Activated CD4-positive, alpha-beta T cell treated with anti-CD3 and anti-CD28 coated beads, Interleukin-2, amount 10 ng/mL, durations not matched to agents 24 days and 14 days (primary cell): ENCODE measurements around the gene DUS1L. TPM values are rescaled to one million over a fixed set of nuclear protein-coding genes. Genes with fewer than 3 reads are reported as not detected.
A peak's percentile ranks its signal among the peaks of the same experiment; 100 is the strongest.

Experiments used
- DNase-seq: peaks from one replicate; pipeline ENCODE4 v3.0.0; 2022
- H3K27ac Mint-ChIP-seq: one replicate; pipeline ENCODE4 v1.8.0; 2022; ENCODE audit warnings: mild to moderate bottlenecking, mixed read lengths
- H3K27me3 Mint-ChIP-seq: one replicate; pipeline ENCODE4 v1.8.0; 2022; ENCODE audit warnings: mixed read lengths
- H3K36me3 Mint-ChIP-seq: one replicate; pipeline ENCODE4 v1.8.0; 2022; ENCODE audit warnings: low read depth, mild to moderate bottlenecking, mixed read lengths
- H3K4me1 Mint-ChIP-seq: one replicate; pipeline ENCODE4 v1.8.0; 2021; ENCODE audit warnings: mixed read lengths
- H3K4me3 Mint-ChIP-seq: one replicate; pipeline ENCODE4 v1.8.0; 2022; ENCODE audit warnings: mild to moderate bottlenecking, moderate library complexity, mixed read lengths
- H3K9me3 Mint-ChIP-seq: one replicate; pipeline ENCODE4 v1.8.0; 2021; ENCODE audit warnings: mixed read lengths
- intact Hi-C: fragments of 100-400 bp; cut with micrococcal nuclease; formaldehyde crosslinking; loops from one replicate; pipeline ENCODE4 v1.15.1; 2023
- total RNA-seq: library from RNA; stranded (reverse); gene quantifications from 2 replicates; pipeline ENCODE4 v1.2.3, GENCODE V29; 2022

The DUS1L gene
- total RNA-seq, 1 donor from 2014 or later: 230 TPM

DNA sequence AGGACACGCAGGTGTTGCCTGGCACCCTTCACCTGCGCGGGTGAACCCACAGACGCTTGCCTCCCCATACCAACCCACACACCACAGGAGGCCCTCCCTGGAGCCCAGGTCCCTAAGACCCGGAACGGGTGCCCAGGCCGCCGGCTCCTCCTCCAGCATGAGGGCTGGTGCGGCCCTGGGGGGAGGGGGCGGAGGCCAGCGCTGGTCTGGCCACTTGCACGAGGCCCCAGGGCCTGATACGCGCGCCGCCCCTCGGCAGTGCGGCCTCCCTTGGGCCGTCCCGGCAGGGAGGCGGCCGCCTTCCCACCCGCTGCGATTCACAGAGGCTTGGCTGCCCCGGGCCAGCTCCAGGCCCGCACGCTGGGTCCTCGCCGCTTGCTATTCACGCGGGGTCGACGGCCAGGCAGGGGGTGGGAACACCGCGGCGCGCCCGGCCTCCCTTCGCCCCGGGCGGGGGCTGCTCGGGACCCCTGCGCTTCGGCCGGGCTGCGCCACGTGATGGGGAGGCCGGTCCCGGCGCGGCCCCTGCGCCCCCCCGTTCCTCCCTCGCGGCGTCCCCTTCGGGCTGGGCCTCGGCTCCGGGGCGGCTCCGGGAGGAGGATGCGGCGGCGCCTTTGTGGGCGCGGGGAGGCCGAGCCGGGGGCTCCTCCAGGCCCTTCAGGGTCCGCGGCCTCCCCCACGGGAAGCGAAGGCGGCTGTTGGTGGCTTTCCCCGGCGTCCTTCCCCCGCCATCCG, 31.7 kb upstream of the DUS1L start:
- DNase-seq: peak; percentile 81
- peak overlapping the region; percentile 80 for H3K4me3 Mint-ChIP-seq
- intact Hi-C loops: loop anchor here (5.0 kb wide), 1 partner anchor 105 kb away; no protein-coding TSS in a partner anchor
- H3K27ac Mint-ChIP-seq: peak overlapping the region; percentile 69
- no peaks in the 10 kb centered on the region for H3K9me3 Mint-ChIP-seq
- H3K36me3 Mint-ChIP-seq: peaks cover 16% of the 10 kb centered on the region
- H3K27me3 Mint-ChIP-seq: no peaks in the 10 kb centered on the region
- H3K4me1 Mint-ChIP-seq: peaks cover 12% of the 10 kb centered on the region

DNA sequence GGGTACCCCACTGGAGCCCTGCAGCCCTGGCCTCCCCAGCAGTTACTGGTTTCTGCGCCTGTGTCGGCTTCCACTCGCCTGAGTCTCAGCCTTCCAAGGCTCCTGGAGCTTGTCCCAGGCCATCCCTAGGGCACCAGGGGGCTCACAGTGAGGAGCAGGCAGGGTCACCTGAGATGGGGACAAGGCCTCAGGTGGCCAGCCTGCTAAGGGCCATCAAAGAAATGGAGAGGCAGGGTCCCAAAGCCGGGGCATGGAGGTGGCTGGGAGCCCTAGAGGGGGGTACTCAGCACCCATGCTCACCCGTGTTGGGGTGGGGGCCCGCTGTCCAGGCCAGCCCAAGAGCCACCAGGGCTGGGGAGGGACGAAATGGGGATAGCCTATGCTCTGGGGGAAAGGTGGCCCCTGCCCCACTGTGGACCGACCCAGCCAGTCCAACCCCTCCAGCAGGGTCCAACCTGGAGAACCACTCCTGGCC, 31.1 kb upstream of the DUS1L start:
- peak overlapping the region; percentile 80 for H3K4me3 Mint-ChIP-seq
- H3K36me3 Mint-ChIP-seq: peaks cover 19% of the 10 kb centered on the region
- intact Hi-C loops: loop anchor here (5.0 kb wide), 1 partner anchor 106 kb away; no protein-coding TSS in a partner anchor
- peak overlapping the region; percentile 69 for H3K27ac Mint-ChIP-seq
- H3K9me3 Mint-ChIP-seq: no peaks in the 10 kb centered on the region
- DNase-seq: peak; percentile 66
- H3K27me3 Mint-ChIP-seq: no peaks in the 10 kb centered on the region
- H3K4me1 Mint-ChIP-seq: peaks cover 12% of the 10 kb centered on the region

DNA sequence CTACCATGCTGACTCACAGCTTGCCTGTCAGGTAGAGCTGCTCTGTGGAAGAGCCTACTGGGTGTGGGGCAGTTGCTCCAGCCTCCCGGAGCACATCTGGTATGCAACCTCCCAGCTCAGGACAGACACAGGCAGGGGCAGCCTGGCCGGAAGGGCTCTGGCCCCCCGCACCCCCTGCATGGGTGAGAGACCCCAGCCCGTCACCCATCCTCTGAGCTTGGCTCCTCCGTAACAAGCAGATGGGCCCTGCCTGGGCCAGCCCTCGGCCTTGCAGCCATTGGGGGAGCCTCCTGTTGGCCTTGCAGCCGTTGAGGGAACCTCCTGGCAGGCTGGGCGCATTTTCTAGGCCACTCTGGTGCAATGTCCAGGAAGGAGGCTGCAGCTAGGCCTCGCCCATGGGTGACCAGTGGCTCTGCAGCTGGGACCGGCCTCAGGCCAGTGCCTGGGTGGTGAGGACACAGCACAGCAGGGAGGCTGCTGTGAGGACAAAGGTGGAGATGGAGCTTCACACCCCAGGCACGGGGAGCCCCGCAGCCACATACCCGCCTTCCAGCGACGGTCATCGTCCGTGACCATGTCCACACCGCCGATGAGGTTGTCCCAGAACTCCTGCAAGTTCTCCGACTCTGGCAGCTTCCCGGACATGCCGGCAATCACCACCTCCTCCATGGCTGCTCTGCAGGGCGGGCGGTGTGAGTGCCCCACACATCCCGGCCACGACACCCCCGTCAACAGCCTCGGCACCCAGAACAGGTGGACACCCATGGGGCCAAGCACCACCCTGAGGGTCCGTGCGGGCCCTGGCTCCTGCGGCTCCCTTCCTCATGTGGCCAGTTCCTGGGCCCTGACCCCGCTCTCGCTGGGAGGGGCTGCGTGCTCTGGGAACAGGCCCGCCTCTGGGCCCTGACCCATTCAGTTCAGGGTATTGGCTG, 30.4 kb upstream of the DUS1L start:
- intact Hi-C loops: loop anchor here (5.0 kb wide), 1 partner anchor 106 kb away; no protein-coding TSS in a partner anchor
- DNase-seq: no peak
- H3K9me3 Mint-ChIP-seq: no peaks in the 10 kb centered on the region
- H3K27me3 Mint-ChIP-seq: no peaks in the 10 kb centered on the region
- H3K36me3 Mint-ChIP-seq: peaks cover 22% of the 10 kb centered on the region
- peaks cover 12% of the 10 kb centered on the region for H3K4me1 Mint-ChIP-seq
- H3K27ac Mint-ChIP-seq: peak overlapping the region; percentile 69
- peak overlapping the region; percentile 80 for H3K4me3 Mint-ChIP-seq

DNA sequence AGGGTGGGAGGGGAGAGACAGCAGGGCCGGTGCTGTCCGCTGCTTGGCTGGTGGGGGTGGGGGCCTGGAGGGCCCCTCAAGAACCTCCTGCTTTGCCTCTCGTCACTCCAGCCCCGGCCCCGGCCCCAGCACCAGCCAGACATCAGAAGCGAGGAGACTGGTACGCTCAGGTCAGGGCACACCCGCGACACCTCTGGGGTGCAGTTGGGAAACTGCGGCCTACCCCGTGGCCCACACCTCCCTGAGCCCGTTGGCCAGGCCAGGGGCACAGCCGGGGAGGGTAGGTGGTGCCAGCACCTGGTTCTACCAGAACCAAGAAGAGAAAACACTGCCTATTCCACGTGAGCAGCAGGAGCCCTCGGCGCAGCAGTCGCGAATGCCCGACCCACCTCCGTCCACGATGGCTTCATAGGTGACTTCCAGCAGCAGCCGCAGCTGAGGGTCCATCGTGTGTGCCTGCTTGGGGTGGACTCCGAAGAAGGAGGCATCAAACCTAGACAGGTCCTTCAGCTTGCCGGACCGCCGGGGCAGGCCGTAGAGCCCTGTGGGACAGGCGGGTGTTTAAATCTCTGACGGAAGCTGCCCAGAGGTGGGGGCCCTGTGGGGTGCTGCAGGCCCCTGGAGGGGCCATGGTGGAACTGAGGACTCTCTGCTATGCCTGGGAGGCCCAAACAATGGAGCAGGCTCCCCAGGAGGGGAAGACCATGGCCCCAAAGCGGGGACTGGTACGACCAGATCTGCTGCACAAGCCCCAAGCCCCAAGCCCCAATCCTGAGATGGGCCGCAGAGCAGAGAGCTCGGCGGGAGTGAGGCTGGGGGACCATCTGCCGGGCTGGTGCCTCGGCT, 29.6 kb upstream of the DUS1L start:
- no peak for DNase-seq
- H3K27ac Mint-ChIP-seq: no peak overlapping the region
- H3K4me1 Mint-ChIP-seq: peaks cover 10% of the 10 kb centered on the region
- H3K9me3 Mint-ChIP-seq: no peaks in the 10 kb centered on the region
- peaks cover 26% of the 10 kb centered on the region for H3K36me3 Mint-ChIP-seq
- H3K4me3 Mint-ChIP-seq: peak overlapping the region; percentile 80
- H3K27me3 Mint-ChIP-seq: no peaks in the 10 kb centered on the region
- intact Hi-C loops: loop anchor here (5.0 kb wide), 1 partner anchor 107 kb away; no protein-coding TSS in a partner anchor

DNA sequence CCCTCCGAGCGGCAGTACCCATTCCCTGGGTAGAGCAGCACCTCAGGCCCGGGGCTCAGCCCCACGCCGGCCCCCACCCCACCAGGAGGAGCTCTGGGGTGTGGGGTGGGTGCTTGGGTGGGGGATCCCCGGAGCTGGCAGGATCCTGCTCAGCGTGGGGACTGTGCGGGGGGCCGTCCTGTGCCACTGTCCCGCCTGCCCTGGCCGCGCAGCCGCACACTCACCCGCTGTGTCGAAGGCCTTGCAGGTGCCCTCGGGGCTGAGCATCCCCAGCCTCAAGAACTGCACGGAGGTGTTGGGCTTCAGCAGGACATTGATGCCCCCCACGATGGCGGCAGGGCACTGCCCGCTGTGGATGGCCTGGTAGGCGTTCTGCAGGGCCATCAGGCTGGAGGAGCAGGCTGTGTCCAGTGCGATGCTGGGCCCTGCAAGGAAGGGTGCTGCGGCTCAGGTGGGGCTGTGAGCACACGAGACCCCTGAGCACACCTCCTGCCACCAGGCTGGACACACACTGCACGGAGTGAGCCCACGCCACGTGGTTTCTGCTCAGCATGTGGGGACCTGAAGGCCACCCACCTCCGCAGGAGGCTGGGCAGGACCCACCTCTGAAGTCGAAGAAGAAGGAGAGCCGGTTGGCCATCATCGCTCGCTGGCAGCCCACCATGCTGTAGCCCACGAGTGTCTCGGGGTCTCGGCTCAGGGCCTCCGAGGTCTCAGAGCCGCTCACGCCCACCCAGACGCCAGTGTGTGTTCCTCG, 27.6 kb upstream of the DUS1L start:
- H3K4me3 Mint-ChIP-seq: no peak overlapping the region

DNA sequence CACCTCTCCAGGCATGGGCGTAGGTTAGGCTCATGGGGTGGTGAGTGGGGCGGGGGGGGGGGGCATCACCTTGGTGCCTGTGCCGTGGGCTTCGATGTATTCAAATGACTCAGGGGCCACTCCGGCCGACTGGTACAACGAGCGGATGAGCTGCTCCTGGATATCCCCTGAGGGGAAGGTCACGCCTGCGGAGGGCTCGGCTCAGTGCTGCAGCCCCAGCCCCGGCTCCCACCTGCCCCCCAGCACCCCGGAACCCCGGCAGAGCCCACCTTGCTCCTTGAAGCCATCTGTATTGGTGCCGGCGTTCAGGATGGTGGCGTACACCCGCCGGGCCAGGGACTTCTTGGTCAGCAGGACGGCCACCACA, 27.0 kb upstream of the DUS1L start:
- peaks cover 33% of the 10 kb centered on the region for H3K36me3 Mint-ChIP-seq
- no peaks in the 10 kb centered on the region for H3K27me3 Mint-ChIP-seq
- H3K4me1 Mint-ChIP-seq: peaks cover 5% of the 10 kb centered on the region
- no peak overlapping the region for H3K27ac Mint-ChIP-seq
- no peak for DNase-seq
- no peak overlapping the region for H3K4me3 Mint-ChIP-seq
- H3K9me3 Mint-ChIP-seq: no peaks in the 10 kb centered on the region
- intact Hi-C loops: no loop called here

More for the DNA sequence above, 27.6 kb upstream of the DUS1L start:
- DNase-seq: no peak
- Mint-ChIP-seq H3K9me3 (no peaks in the 10 kb centered on the region), H3K27me3 (no peaks in the 10 kb centered on the region), H3K4me1 (peaks cover 5% of the 10 kb centered on the region), H3K36me3 (peaks cover 30% of the 10 kb centered on the region), H3K27ac (no peak overlapping the region)
- intact Hi-C loops: no loop called here

DNA sequence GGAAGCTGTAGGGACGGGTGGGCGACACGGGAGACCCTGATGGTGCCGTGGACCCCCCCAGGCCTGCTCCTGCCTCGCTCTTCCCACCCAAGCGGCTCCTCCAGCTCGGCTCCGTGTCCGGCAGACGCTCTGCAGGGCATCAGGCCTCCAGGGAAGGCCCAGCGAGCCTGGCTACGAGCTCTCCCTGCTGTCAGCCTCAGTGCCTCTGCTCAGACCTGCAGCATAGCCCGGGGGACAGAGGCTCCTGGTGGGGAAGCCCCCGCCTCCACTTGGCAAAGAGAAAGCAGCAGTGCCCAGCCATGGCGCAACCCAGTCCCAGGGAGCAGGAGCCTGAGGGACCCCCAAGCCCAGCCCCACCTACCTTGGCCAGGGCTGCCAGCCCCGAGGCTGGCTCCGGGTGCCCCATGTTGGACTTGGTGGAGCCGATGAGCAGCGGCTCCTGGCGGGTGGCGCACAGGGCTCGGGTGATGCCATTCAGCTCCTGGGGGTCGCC, 26.5 kb upstream of the DUS1L start:
- H3K9me3 Mint-ChIP-seq: no peaks in the 10 kb centered on the region
- no peak for DNase-seq
- no peaks in the 10 kb centered on the region for H3K27me3 Mint-ChIP-seq
- H3K4me3 Mint-ChIP-seq: no peak overlapping the region
- H3K4me1 Mint-ChIP-seq: peaks cover 5% of the 10 kb centered on the region
- intact Hi-C loops: no loop called here
- H3K27ac Mint-ChIP-seq: no peak overlapping the region
- H3K36me3 Mint-ChIP-seq: peaks cover 34% of the 10 kb centered on the region

DNA sequence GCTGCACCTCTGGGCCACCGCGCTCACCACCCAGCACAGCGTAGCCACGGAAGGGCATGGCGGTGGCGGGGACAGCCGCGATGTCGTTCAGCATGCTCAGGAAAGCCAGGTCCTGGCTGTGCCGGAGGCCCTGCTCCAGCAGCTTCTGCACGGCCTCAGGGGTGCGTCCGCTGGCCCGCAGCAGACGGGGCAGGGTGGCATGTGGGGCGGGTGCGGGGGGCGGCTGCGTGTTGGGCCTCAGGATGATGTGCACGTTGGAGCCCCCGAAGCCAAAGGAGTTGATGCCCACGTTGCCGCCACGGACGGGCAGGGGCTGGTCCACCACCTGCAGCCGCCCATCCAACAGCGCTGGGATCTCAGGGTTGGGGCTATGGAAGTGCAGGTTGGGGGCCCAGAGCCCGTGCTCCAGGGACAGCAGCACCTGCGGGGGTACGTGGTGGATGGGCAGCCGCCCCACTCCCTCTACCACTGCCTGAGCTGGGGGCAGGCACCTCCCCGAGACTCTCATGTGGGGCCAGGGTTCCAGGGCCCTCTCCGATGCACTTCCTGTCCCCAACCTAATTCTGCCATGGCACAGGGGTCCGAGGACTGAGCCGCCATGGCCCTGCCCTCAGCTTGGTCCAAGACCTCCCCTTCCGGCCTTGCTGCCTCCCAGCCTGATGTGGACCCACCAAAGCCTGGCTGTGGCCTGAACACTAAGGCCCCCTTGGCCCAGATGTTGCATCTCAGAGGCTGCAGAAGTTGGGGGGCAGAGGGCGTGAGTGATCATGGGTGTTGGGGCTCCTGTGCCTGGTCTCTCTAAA, 25.9 kb upstream of the DUS1L start:
- H3K27me3 Mint-ChIP-seq: no peaks in the 10 kb centered on the region
- DNase-seq: no peak
- H3K4me1 Mint-ChIP-seq: peaks cover 5% of the 10 kb centered on the region
- peaks cover 34% of the 10 kb centered on the region for H3K36me3 Mint-ChIP-seq
- intact Hi-C loops: no loop called here
- no peak overlapping the region for H3K27ac Mint-ChIP-seq
- no peaks in the 10 kb centered on the region for H3K9me3 Mint-ChIP-seq
- no peak overlapping the region for H3K4me3 Mint-ChIP-seq

DNA sequence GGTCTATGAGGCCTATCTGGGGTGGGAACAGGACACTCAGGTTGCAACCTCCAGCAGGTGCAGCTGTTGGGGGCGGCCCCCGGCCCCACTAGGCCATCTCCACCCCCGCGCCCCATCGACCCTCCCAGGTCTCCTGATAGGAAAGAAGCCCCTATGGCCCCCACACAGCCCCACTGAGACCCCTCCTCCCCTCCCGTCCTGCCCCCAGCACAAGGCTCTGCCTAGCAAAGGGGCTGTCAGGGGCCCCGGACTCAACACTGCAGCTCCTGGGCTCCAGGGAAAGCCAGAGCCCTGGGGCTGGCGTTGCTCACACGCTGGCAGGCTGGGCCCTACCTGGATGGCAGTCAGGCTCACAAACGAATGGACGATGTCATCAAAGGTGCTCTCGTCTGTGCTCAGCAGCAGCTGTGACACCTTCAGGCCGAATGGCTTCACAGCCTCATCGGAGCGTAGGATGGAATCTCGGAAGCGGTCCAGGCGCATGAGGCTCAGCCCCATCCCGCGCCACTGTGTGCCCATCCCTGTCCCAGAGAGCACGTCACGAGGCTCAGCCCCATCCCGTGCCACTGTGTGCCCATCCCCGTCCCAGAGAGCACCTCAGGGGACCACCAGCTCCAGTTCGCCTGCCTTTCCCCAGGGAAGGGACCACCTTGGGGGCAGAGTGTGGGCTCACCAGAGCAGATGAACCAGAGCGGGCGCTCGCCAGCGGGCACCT, 25.1 kb upstream of the DUS1L start:
- peaks cover under 1% of the 10 kb centered on the region for H3K4me1 Mint-ChIP-seq
- intact Hi-C loops: no loop called here
- H3K9me3 Mint-ChIP-seq: no peaks in the 10 kb centered on the region
- H3K36me3 Mint-ChIP-seq: peaks cover 32% of the 10 kb centered on the region
- no peak for DNase-seq
- no peak overlapping the region for H3K27ac Mint-ChIP-seq
- H3K27me3 Mint-ChIP-seq: no peaks in the 10 kb centered on the region
- no peak overlapping the region for H3K4me3 Mint-ChIP-seq

DNA sequence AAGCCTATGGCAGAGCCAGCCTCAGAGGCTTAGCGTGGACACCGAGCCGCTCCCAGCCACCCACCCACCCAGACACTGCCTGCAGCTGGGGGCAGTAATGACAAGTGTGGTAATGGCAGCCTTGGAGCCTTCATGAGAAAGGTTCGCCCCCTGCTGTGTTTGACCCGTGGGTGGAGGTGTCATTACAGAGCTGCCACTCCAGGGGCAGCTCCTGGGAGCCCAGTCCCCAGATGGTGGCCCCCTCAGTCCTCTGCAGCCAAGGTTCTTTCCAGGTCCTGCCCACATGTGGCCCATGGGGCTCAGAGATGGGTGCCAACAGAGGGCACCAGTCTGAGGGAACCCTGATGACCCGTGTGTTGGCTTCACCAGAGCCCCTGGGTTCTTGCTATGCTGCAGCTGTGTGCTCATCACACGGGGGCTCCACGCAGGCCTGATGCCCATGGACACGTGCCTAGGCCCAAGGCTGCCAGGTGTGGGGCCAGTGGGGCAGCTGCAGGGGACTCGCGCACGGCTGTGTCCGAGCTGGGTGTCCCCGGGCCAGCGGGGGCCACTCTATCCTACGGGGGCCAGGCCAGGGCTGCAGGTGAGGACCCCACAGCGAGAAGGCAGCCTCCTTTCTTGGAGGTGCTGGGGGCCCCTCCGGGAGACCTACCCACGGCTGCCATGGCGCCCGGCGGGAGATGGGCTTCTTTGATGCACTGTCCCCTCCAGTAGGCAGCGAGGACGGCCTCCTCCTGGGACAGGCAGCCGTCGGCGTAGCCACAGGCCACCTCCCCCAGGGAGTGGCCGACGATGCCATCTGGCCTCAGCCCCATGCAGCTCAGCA, 24.3 kb upstream of the DUS1L start:
- no peak overlapping the region for H3K4me3 Mint-ChIP-seq
- H3K27me3 Mint-ChIP-seq: no peaks in the 10 kb centered on the region
- H3K4me1 Mint-ChIP-seq: no peaks in the 10 kb centered on the region
- intact Hi-C loops: no loop called here
- H3K9me3 Mint-ChIP-seq: no peaks in the 10 kb centered on the region
- peaks cover 27% of the 10 kb centered on the region for H3K36me3 Mint-ChIP-seq
- H3K27ac Mint-ChIP-seq: no peak overlapping the region
- no peak for DNase-seq
